PC-3 (cell line): ENCODE measurements around the gene SENP6.

ENCODE experiments used
- CTCF ChIP-seq: fragments of 300-600 bp; sonication (generic); conservative IDR thresholded peaks from 2 replicates; pipeline ENCODE4 v1.5.1; 2017; ENCODE audit warnings: antibody characterized with exemption, low read depth, mild to moderate bottlenecking, low read length
- EZH2 ChIP-seq: fragments of 300-600 bp; sonication (generic); IDR thresholded peaks from one replicate; pipeline ENCODE4 v1.6.1; 2017; ENCODE audit warnings: antibody characterized with exemption, mild to moderate bottlenecking, low read length; ENCODE audit not compliant: unreplicated experiment
- EZH2phosphoT487 ChIP-seq: fragments of 300-600 bp; sonication (generic); IDR thresholded peaks from 2 replicates; pipeline ENCODE4 v1.6.1; 2018; ENCODE audit warnings: mild to moderate bottlenecking, antibody characterized with exemption, low read length, borderline replicate concordance

- TF ChIP-seq CTCF (no peak), EZH2 (no peak), EZH2phosphoT487 (no peak)
Observed at GRCh38 chr6:75758061-75758460, 156.4 kb downstream of the SENP6 start.
